CD4-positive, alpha-beta T cell (primary cell): ENCODE results near the gene XYLT2. TPM values are rescaled to one million over a fixed set of nuclear protein-coding genes. Genes with fewer than 3 reads are reported as not detected.

Experiments used
- ATAC-seq: fragments of 200-7000 bp; cut with Tn5 transposase; one replicate; pipeline ENCODE4 v1.10.0; 2022; ENCODE audit warnings: mild to moderate bottlenecking; ENCODE audit not compliant: poor library complexity
- CTCF ChIA-PET: fragments of 350-600 bp; sonication (Branson Sonifier 250); formaldehyde crosslinking; loops from one replicate; lab custom pipeline; 2021; ENCODE audit warnings: antibody characterized with exemption, inconsistent platforms; lab: Charles Lee
- POLR2A ChIA-PET: fragments of 350-600 bp; sonication (Branson Sonifier 250); formaldehyde crosslinking; loops from one replicate; lab custom pipeline; 2021; ENCODE audit warnings: antibody characterized with exemption, inconsistent platforms; lab: Charles Lee
- DNase-seq, 14 experiments: peaks; one replicate each; pipeline ENCODE4 v3.0.0-alpha.2; 2013 to 2020; ENCODE audit warnings: mixed read lengths in 2 of 14
- H3K27ac ChIP-seq, 2 donors: one replicate each; pipeline versions ENCODE4 v1.5.1 to v1.7.0; 2013; ENCODE audit warnings: low read length in 2 of 2, low read depth in 1 of 2, mild to moderate bottlenecking in 1 of 2
- H3K27me3 ChIP-seq, 2 experiments: 1 replicate in 1 of 2; 2 replicates in 1 of 2; pipeline versions ENCODE4 v1.6.1 to v1.7.0; 2013; ENCODE audit warnings: low read length in 2 of 2, control low read depth in 1 of 2, mild to moderate bottlenecking in 1 of 2, moderate library complexity in 1 of 2; ENCODE audit not compliant: insufficient read depth in 2 of 2, control insufficient read depth in 1 of 2
- H3K36me3 ChIP-seq: one replicate; pipeline ENCODE4 v1.6.1; 2013; ENCODE audit warnings: low read length, control low read depth; ENCODE audit not compliant: insufficient read depth
- H3K4me1 ChIP-seq: one replicate; pipeline ENCODE4 v1.6.1; 2013; ENCODE audit warnings: low read length, control low read depth; ENCODE audit not compliant: insufficient read depth
- H3K4me3 ChIP-seq: one replicate; pipeline ENCODE4 v1.5.1; 2013; ENCODE audit warnings: mild to moderate bottlenecking, low read length, moderate library complexity
- H3K9me3 ChIP-seq, 2 experiments: 1 replicate in 1 of 2; 2 replicates in 1 of 2; pipeline versions ENCODE4 v1.6.1 to v1.7.0; 2013; ENCODE audit warnings: low read length in 2 of 2, mild to moderate bottlenecking in 2 of 2, control low read depth in 1 of 2, moderate library complexity in 1 of 2; ENCODE audit not compliant: control insufficient read depth in 1 of 2, insufficient read depth in 1 of 2
- H3K27ac Mint-ChIP-seq: one replicate; pipeline ENCODE4 v1.8.0; 2020; ENCODE audit warnings: mixed read lengths
- H3K27me3 Mint-ChIP-seq: one replicate; pipeline ENCODE4 v1.8.0; 2021; ENCODE audit warnings: mixed read lengths
- H3K36me3 Mint-ChIP-seq: one replicate; pipeline ENCODE4 v1.8.0; 2021; ENCODE audit warnings: low read depth, mixed read lengths
- H3K4me1 Mint-ChIP-seq: one replicate; pipeline ENCODE4 v1.8.0; 2021; ENCODE audit warnings: low read depth, mixed read lengths
- H3K4me3 Mint-ChIP-seq: one replicate; pipeline ENCODE4 v1.8.0; 2020; ENCODE audit warnings: mild to moderate bottlenecking, mixed read lengths
- H3K9me3 Mint-ChIP-seq: one replicate; pipeline ENCODE4 v1.8.0; 2020; ENCODE audit warnings: mixed read lengths
- CTCF ChIP-seq: fragments of 200-600 bp; IDR thresholded peaks from one replicate; pipeline ENCODE4 v1.8.0; 2022; ENCODE audit warnings: antibody characterized with exemption, mild to moderate bottlenecking
- intact Hi-C, 2 experiments: fragments of 100-400 bp; cut with DNase I in 1 of 2; cut with micrococcal nuclease in 1 of 2; formaldehyde crosslinking; loops; one replicate each; pipeline versions ENCODE4 v1.15.1 to v1.9.0; 2023 to 2025; cut with DNase I, micrococcal nuclease
- total RNA-seq, 174 experiments: library from RNA in 2 of 174; stranded (reverse) in 2 of 174; gene quantifications; one replicate each; pipeline ENCODE4 v1.2.3 and lab custom pipeline; 2021 to 2026

The XYLT2 gene
- total RNA-seq, 2 experiments from 2014 or later: 11.0 to 12.2 TPM

- H3K27me3 ChIP-seq: no peaks in the 10 kb centered on the region
- ChIA-PET POLR2A (interaction anchor here (0.8 to 4.6 kb wide), 15 partner anchors 8 to 608 kb away, joined by 3 to 52 read pairs (median 7); partner anchors contain the start of genes ACSF2, EME1, KAT7 and LUC7L3), CTCF (interaction anchor here (0.6 to 3.1 kb wide), 34 partner anchors 8 to 1205 kb away, joined by 3 to 22 read pairs (median 4); partner anchors contain the start of genes CHAD, COL1A1, LUC7L3 and NME1)
- peaks cover 45% of the 10 kb centered on the region for H3K4me1 Mint-ChIP-seq
- H3K4me3 ChIP-seq: peak overlapping the region; percentile 100
- H3K36me3 Mint-ChIP-seq: peaks cover 51% of the 10 kb centered on the region
- intact Hi-C loops: loop anchor here (1.0 to 5.0 kb wide), 4 partner anchors 23 to 50 kb away; partner anchors contain the start of genes EME1 (in 1 of the 2), MRPL27 (in 1 of the 2) and XYLT2 (in 1 of the 2)
- H3K27ac ChIP-seq: peak overlapping the region; percentile 60 to 87
- H3K9me3 ChIP-seq: no peaks in the 10 kb centered on the region
- peak overlapping the region; percentile 76 for H3K27ac Mint-ChIP-seq
- no peak for TF ChIP-seq CTCF
- H3K9me3 Mint-ChIP-seq: no peaks in the 10 kb centered on the region
- DNase-seq: peak in 3 of 14 experiments; percentile 20 to 59 (median 55)
- peaks cover 39% of the 10 kb centered on the region for H3K36me3 ChIP-seq
- H3K4me1 ChIP-seq: peaks cover 30% of the 10 kb centered on the region
- no peak for ATAC-seq
- H3K27me3 Mint-ChIP-seq: no peaks in the 10 kb centered on the region
- peak overlapping the region; percentile 99 for H3K4me3 Mint-ChIP-seq
Measured at GRCh38 chr17:50396261-50397110, 50.6 kb downstream of the XYLT2 start.

GRCh38 chr17:50397111-50397918, 51.4 kb downstream of the XYLT2 start, which contains the start of gene LRRC59:
Gene LRRC59 (minus strand): TSS chr17:50397523. CDS start chr17:50397317, 206 bp downstream.
- Histone ChIP-seq H3K4me1 (peaks cover 30% of the 10 kb centered on the region), H3K9me3 (no peaks in the 10 kb centered on the region), H3K27ac (peak within 1 kb of the TSS; percentile 60 to 87), H3K36me3 (peaks cover 31% of the 10 kb centered on the region), H3K27me3 (no peaks in the 10 kb centered on the region), H3K4me3 (peak within 1 kb of the TSS; percentile 100)
- POLR2A ChIA-PET: interaction anchor here (0.7 to 4.6 kb wide), 21 partner anchors 8 to 609 kb away, joined by 3 to 52 read pairs (median 4); partner anchors contain the start of genes ACSF2, EME1, KAT7 and LUC7L3
- peak within 1 kb of the TSS; percentile 83 for H3K27ac Mint-ChIP-seq
- intact Hi-C loops: loop anchor here (1.0 to 5.0 kb wide), 4 partner anchors 24 to 51 kb away; partner anchors contain the start of genes EME1 (in 1 of the 2), MRPL27 (in 1 of the 2) and XYLT2 (in 1 of the 2)
- H3K4me3 Mint-ChIP-seq: peak within 1 kb of the TSS; percentile 99
- H3K9me3 Mint-ChIP-seq: no peaks in the 10 kb centered on the region
- no peaks in the 10 kb centered on the region for H3K27me3 Mint-ChIP-seq
- ATAC-seq (peak; percentile 99), DNase-seq (peak; percentile 87 to 96 (median 92))
- CTCF ChIA-PET: interaction anchor here (0.6 to 3.1 kb wide), 37 partner anchors 8 to 1205 kb away, joined by 3 to 22 read pairs (median 4); partner anchors contain the start of genes CHAD, COL1A1, LUC7L3 and NME1
- peaks cover 45% of the 10 kb centered on the region for H3K4me1 Mint-ChIP-seq
- peaks cover 43% of the 10 kb centered on the region for H3K36me3 Mint-ChIP-seq
- TF ChIP-seq CTCF: peak; percentile 99
